Neural cell (in vitro differentiated cells): Measurements from ENCODE around the gene EDA. TPM values are rescaled to one million over a fixed set of nuclear protein-coding genes. Genes with fewer than 3 reads are reported as not detected.
"Not testable (repeated sequence)": the region's sequence is repeated elsewhere in the genome, so short reads cannot be mapped to it uniquely, and the experiment has no call there.

ENCODE experiments used
- H2AFZ ChIP-seq: fragments of 200-600, 300-800 bp; sonication (generic), shearing (Covaris generic); 2 replicates; pipeline ENCODE4 v1.6.0; 2014; ENCODE audit warnings: low read depth, mild to moderate bottlenecking, antibody characterized with exemption, low read length, moderate library complexity
- H3F3A ChIP-seq: fragments of 200-600 bp; shearing (Covaris generic); 2 replicates; pipeline ENCODE4 v1.6.1; 2016; ENCODE audit warnings: mild to moderate bottlenecking, moderate library complexity, mixed read lengths, antibody characterized with exemption, low read length; ENCODE audit not compliant: insufficient read depth, poor library complexity, severe bottlenecking
- H3K27ac ChIP-seq: fragments of 200-600, 300-800 bp; sonication (generic), shearing (Covaris generic); 2 replicates; pipeline ENCODE4 v1.5.1; 2014; ENCODE audit warnings: mild to moderate bottlenecking, low read length, moderate library complexity
- H3K27me3 ChIP-seq: fragments of 300-800, 200-600 bp; sonication (generic), shearing (Covaris generic); 2 replicates; pipeline ENCODE4 v1.6.0; 2014; ENCODE audit warnings: mild to moderate bottlenecking, low read depth, low read length, moderate library complexity; ENCODE audit not compliant: insufficient read depth
- H3K36me3 ChIP-seq: fragments of 300-800, 200-600 bp; sonication (generic), shearing (Covaris generic); 2 replicates; pipeline ENCODE4 v1.5.1; 2014; ENCODE audit warnings: mild to moderate bottlenecking, antibody characterized with exemption, low read length, moderate library complexity; ENCODE audit not compliant: insufficient read depth
- H3K4me2 ChIP-seq: fragments of 300-800, 200-600 bp; sonication (generic), shearing (Covaris generic); 2 replicates; pipeline ENCODE4 v1.6.0; 2014; ENCODE audit warnings: mild to moderate bottlenecking, low read length
- H3K4me3 ChIP-seq: fragments of 300-800, 200-600 bp; sonication (generic), shearing (Covaris generic); 2 replicates; pipeline ENCODE4 v1.5.1; 2014; ENCODE audit warnings: mild to moderate bottlenecking, low read length, moderate library complexity
- H3K79me2 ChIP-seq: fragments of 200-600 bp; shearing (Covaris generic); replicated peaks from 2 replicates; pipeline ENCODE4 v1.6.0; 2014; ENCODE audit warnings: mild to moderate bottlenecking, low read length, moderate library complexity; ENCODE audit not compliant: insufficient read depth
- H3K9ac ChIP-seq: fragments of 300-800, 200-600 bp; sonication (generic), shearing (Covaris generic); 2 replicates; pipeline ENCODE4 v1.6.1; 2016; ENCODE audit warnings: mild to moderate bottlenecking, low read length, mixed read lengths
- H3K9me2 ChIP-seq: fragments of 200-600 bp; shearing (Covaris generic); 2 replicates; pipeline ENCODE4 v1.6.1; 2016; ENCODE audit warnings: mild to moderate bottlenecking, low read length, mixed read lengths; ENCODE audit not compliant: insufficient read depth
- H3K9me3 ChIP-seq: fragments of 200-600, 300-800 bp; sonication (generic), shearing (Covaris generic); 2 replicates; pipeline ENCODE4 v1.6.1; 2016; ENCODE audit warnings: mild to moderate bottlenecking, mixed run types, low read length, moderate library complexity, mixed read lengths
- H4K20me1 ChIP-seq: fragments of 200-600 bp; shearing (Covaris generic); 2 replicates; pipeline ENCODE4 v1.6.1; 2016; ENCODE audit warnings: mild to moderate bottlenecking, mixed run types; ENCODE audit not compliant: insufficient read depth
- EP300 ChIP-seq: fragments of 450-650 bp; conservative IDR thresholded peaks from 2 replicates; pipeline ENCODE4 v1.6.1; 2014; ENCODE audit warnings: antibody characterized with exemption, mild to moderate bottlenecking, moderate library complexity; ENCODE audit not compliant: poor library complexity, severe bottlenecking
- EZH2 ChIP-seq: fragments of 200-600, 300-800 bp; shearing (Covaris generic), sonication (generic); IDR thresholded peaks from 2 replicates; pipeline ENCODE4 v1.6.1; 2014; ENCODE audit warnings: antibody characterized with exemption, low read length, borderline replicate concordance, mild to moderate bottlenecking; ENCODE audit not compliant: insufficient read depth, poor library complexity, severe bottlenecking
- MXI1 ChIP-seq: fragments of 450-650 bp; conservative IDR thresholded peaks from 2 replicates; pipeline ENCODE4 v1.6.1; 2014; ENCODE audit warnings: antibody characterized with exemption, mild to moderate bottlenecking; ENCODE audit not compliant: poor library complexity, severe bottlenecking
- POLR2AphosphoS5 ChIP-seq: IDR thresholded peaks from 2 replicates; pipeline ENCODE4 v1.6.1; 2012
- RAD21 ChIP-seq: fragments of 450-650 bp; conservative IDR thresholded peaks from 2 replicates; pipeline ENCODE4 v1.6.1; 2014; ENCODE audit warnings: antibody characterized with exemption, mild to moderate bottlenecking, moderate library complexity
- SMC3 ChIP-seq: fragments of 450-650 bp; conservative IDR thresholded peaks from 2 replicates; pipeline ENCODE4 v1.6.1; 2014; ENCODE audit warnings: antibody characterized with exemption, mild to moderate bottlenecking, moderate library complexity; ENCODE audit not compliant: poor library complexity
- TAF1 ChIP-seq: IDR thresholded peaks from 2 replicates; pipeline ENCODE4 v1.6.1; 2012; ENCODE audit warnings: low read depth
- polyA plus RNA-seq: library from polyadenylated mRNA; depleted of rRNA; stranded (reverse); fragments of >200 nt; gene quantifications from 2 replicates; pipeline ENCODE4 v1.2.3, GENCODE V29; 2014
- TF ChIP-seq, protein P1 (sequence below): fragments of 450-650 bp; IDR thresholded peaks from 2 replicates; pipeline ENCODE4 v1.5.1; 2014; ENCODE audit warnings: antibody characterized with exemption, mild to moderate bottlenecking, moderate library complexity; ENCODE audit not compliant: poor library complexity, severe bottlenecking
- TF ChIP-seq, protein P2 (sequence below): IDR thresholded peaks from 2 replicates; pipeline ENCODE4 v1.6.1; 2012; ENCODE audit warnings: borderline replicate concordance

EDA gene
- polyA plus RNA-seq, 1 donor from 2014 or later, result 1.1 TPM

- no peaks in the 10 kb centered on the region for H4K20me1 ChIP-seq
- no peaks in the 10 kb centered on the region for H3K79me2 ChIP-seq
- H3K27ac ChIP-seq, result no peak overlapping the region
- H3K9ac ChIP-seq, result no peak overlapping the region
- no peak overlapping the region for H2AFZ ChIP-seq
- no peak overlapping the region for H3K4me3 ChIP-seq
- no peaks in the 10 kb centered on the region for H3F3A ChIP-seq
- no peak overlapping the region for H3K4me2 ChIP-seq
- no peaks in the 10 kb centered on the region for H3K9me2 ChIP-seq
- H3K27me3 ChIP-seq, result no peaks in the 10 kb centered on the region
- H3K36me3 ChIP-seq, result no peaks in the 10 kb centered on the region
- TF ChIP-seq RAD21 (no peak), POLR2AphosphoS5 (no peak), MXI1 (no peak), SMC3 (no peak), EZH2 (no peak)
- TF ChIP-seq, protein P1, sequence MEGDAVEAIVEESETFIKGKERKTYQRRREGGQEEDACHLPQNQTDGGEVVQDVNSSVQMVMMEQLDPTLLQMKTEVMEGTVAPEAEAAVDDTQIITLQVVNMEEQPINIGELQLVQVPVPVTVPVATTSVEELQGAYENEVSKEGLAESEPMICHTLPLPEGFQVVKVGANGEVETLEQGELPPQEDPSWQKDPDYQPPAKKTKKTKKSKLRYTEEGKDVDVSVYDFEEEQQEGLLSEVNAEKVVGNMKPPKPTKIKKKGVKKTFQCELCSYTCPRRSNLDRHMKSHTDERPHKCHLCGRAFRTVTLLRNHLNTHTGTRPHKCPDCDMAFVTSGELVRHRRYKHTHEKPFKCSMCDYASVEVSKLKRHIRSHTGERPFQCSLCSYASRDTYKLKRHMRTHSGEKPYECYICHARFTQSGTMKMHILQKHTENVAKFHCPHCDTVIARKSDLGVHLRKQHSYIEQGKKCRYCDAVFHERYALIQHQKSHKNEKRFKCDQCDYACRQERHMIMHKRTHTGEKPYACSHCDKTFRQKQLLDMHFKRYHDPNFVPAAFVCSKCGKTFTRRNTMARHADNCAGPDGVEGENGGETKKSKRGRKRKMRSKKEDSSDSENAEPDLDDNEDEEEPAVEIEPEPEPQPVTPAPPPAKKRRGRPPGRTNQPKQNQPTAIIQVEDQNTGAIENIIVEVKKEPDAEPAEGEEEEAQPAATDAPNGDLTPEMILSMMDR, result no peak
- TF ChIP-seq, protein P2, sequence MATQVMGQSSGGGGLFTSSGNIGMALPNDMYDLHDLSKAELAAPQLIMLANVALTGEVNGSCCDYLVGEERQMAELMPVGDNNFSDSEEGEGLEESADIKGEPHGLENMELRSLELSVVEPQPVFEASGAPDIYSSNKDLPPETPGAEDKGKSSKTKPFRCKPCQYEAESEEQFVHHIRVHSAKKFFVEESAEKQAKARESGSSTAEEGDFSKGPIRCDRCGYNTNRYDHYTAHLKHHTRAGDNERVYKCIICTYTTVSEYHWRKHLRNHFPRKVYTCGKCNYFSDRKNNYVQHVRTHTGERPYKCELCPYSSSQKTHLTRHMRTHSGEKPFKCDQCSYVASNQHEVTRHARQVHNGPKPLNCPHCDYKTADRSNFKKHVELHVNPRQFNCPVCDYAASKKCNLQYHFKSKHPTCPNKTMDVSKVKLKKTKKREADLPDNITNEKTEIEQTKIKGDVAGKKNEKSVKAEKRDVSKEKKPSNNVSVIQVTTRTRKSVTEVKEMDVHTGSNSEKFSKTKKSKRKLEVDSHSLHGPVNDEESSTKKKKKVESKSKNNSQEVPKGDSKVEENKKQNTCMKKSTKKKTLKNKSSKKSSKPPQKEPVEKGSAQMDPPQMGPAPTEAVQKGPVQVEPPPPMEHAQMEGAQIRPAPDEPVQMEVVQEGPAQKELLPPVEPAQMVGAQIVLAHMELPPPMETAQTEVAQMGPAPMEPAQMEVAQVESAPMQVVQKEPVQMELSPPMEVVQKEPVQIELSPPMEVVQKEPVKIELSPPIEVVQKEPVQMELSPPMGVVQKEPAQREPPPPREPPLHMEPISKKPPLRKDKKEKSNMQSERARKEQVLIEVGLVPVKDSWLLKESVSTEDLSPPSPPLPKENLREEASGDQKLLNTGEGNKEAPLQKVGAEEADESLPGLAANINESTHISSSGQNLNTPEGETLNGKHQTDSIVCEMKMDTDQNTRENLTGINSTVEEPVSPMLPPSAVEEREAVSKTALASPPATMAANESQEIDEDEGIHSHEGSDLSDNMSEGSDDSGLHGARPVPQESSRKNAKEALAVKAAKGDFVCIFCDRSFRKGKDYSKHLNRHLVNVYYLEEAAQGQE, result no peak
- H3K9me3 ChIP-seq, result no peaks in the 10 kb centered on the region
Measured at GRCh38 chrX:69844636-69845035, 228.7 kb downstream of the EDA start.

- H3F3A ChIP-seq, H3K9me2 ChIP-seq, H3K79me2 ChIP-seq, H3K27ac ChIP-seq, H3K27me3 ChIP-seq, H3K36me3 ChIP-seq, H3K9me3 ChIP-seq, H2AFZ ChIP-seq, H3K9ac ChIP-seq, H4K20me1 ChIP-seq, H3K4me3 ChIP-seq, H3K4me2 ChIP-seq: not testable (repeated sequence)
Measured at GRCh38 chrX:69859999-69860398, 244.1 kb downstream of the EDA start.

DNA sequence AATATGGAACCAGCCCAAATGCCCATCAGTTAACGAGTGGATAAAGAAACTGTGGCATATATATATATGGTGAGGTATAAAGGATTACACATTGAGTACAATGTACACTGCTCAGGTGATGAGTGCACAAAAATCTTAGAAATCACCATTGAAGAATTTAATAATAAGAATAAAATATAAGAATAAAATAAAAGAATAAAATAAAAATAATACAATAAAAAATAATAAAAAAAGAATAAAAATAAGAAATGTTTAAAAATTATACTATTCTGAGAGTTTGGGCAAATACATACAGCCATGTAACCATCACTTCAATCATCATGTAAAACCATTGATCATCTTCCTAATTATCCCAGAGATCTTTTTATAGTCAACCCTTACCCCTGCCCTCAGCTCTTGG lies 260.3 kb downstream of the EDA start:
- Histone ChIP-seq H2AFZ (no peak overlapping the region), H3K27me3 (no peaks in the 10 kb centered on the region), H3K4me3 (no peak overlapping the region), H3K9ac (no peak overlapping the region), H3K9me3 (no peaks in the 10 kb centered on the region), H3K27ac (no peak overlapping the region), H3K79me2 (no peaks in the 10 kb centered on the region), H4K20me1 (no peaks in the 10 kb centered on the region), H3K9me2 (no peaks in the 10 kb centered on the region), H3K36me3 (no peaks in the 10 kb centered on the region), H3K4me2 (no peak overlapping the region), H3F3A (no peaks in the 10 kb centered on the region)
- TF ChIP-seq EP300 (no peak), TAF1 (no peak), MXI1 (no peak), RAD21 (no peak), POLR2AphosphoS5 (no peak), SMC3 (no peak)
- TF ChIP-seq, protein P2, result no peak
